HG03439 (cell line): Measurements from ENCODE around the gene GPR35.
A peak's percentile ranks its signal among the peaks of the same experiment; 100 is the strongest.

Source experiments
- ATAC-seq: cut with Tn5 transposase; IDR thresholded peaks from one replicate; pipeline ENCODE4 v1.9.1; 2021; ENCODE audit warnings: mild to moderate bottlenecking, moderate library complexity; ENCODE audit not compliant: unreplicated experiment

GPR35 gene

GRCh38 chr2:240624950-240625621 is at the start of gene GPR35:
Gene GPR35, plus strand, starts transcription at chr2:240625480. Its CDS starts 4,473 bp downstream, at chr2:240629953.
- ATAC-seq: no peak

- no peak for ATAC-seq
These were observed 49.2 kb upstream of the GPR35 start for GRCh38 chr2:240576036-240576435.

- ATAC-seq: no peak
These were observed 48.7 kb upstream of the GPR35 start for GRCh38 chr2:240576436-240577205.

- no peak for ATAC-seq
These were observed 47.8 kb upstream of the GPR35 start for GRCh38 chr2:240577281-240578109.

- no peak for ATAC-seq
These were observed 47.2 kb upstream of the GPR35 start for GRCh38 chr2:240578110-240578450.

GRCh38 chr2:240578488-240578887 is 46.8 kb upstream of the GPR35 start:
- no peak for ATAC-seq

GRCh38 chr2:240579071-240579762 is 46.1 kb upstream of the GPR35 start:
- ATAC-seq: peak; percentile 9

GRCh38 chr2:240579771-240580614 is 45.3 kb upstream of the GPR35 start:
- peak; percentile 46 for ATAC-seq

GRCh38 chr2:240581811-240582210 is 43.5 kb upstream of the GPR35 start:
- no peak for ATAC-seq

- ATAC-seq: no peak
These were observed 42.5 kb upstream of the GPR35 start for GRCh38 chr2:240582781-240583180.

- no peak for ATAC-seq
These were observed 41.5 kb upstream of the GPR35 start for GRCh38 chr2:240583774-240584173.

- ATAC-seq: peak; percentile 54
These were observed 40.7 kb upstream of the GPR35 start for GRCh38 chr2:240584486-240585031.

GRCh38 chr2:240585101-240585500 is 40.2 kb upstream of the GPR35 start:
- peak; percentile 13 for ATAC-seq

GRCh38 chr2:240585681-240586197 is 39.5 kb upstream of the GPR35 start:
- no peak for ATAC-seq

- ATAC-seq: peak; percentile 66
These were observed 38.9 kb upstream of the GPR35 start, which contains the start of gene CAPN10 for GRCh38 chr2:240586198-240586918. Gene CAPN10, plus strand, starts transcription at chr2:240586734. Its CDS starts 178 bp downstream, at chr2:240586912.

GRCh38 chr2:240586919-240587800 is 38.1 kb upstream of the GPR35 start:
- ATAC-seq: peak; percentile 1

- ATAC-seq: no peak
These were observed 37.1 kb upstream of the GPR35 start for GRCh38 chr2:240588006-240588655.
